Skeletal muscle satellite cell (primary cell): ENCODE measurements around the gene NEURL3.
A peak's percentile ranks its signal among the peaks of the same experiment; 100 is the strongest.
"Not testable (repeated sequence)": the region's sequence is repeated elsewhere in the genome, so short reads cannot be mapped to it uniquely, and the experiment has no call there.

ENCODE experiments used
- H3K27me3 ChIP-seq: 2 replicates; pipeline ENCODE4 v1.7.0; 2013; ENCODE audit warnings: low read length; ENCODE audit not compliant: control insufficient read depth, insufficient read depth
- H3K36me3 ChIP-seq: 2 replicates; pipeline ENCODE4 v1.7.0; 2013; ENCODE audit warnings: mild to moderate bottlenecking, control low read depth, low read length; ENCODE audit not compliant: insufficient read depth
- H3K4me1 ChIP-seq: 2 replicates; pipeline ENCODE4 v1.7.0; 2013; ENCODE audit warnings: low read length; ENCODE audit not compliant: control insufficient read depth, insufficient read depth
- H3K4me2 ChIP-seq: 2 replicates; pipeline ENCODE4 v1.7.0; 2013; ENCODE audit warnings: mild to moderate bottlenecking, low read length
- H3K4me3 ChIP-seq: 2 replicates; pipeline ENCODE4 v1.7.0; 2013; ENCODE audit warnings: low read length
- H3K9ac ChIP-seq: 2 replicates; pipeline ENCODE4 v1.7.0; 2013; ENCODE audit warnings: mild to moderate bottlenecking, low read depth, low read length, moderate library complexity
- H3K9me3 ChIP-seq: replicated peaks from 2 replicates; pipeline ENCODE4 v1.7.0; 2013; ENCODE audit warnings: mild to moderate bottlenecking, control low read depth, low read length

Gene NEURL3

GRCh38 chr2:96500385-96501066 lies 4.6 kb downstream of the NEURL3 start:
- H3K9me3 ChIP-seq = no peaks in the 10 kb centered on the region
- no peak overlapping the region for H3K4me2 ChIP-seq
- H3K4me1 ChIP-seq = peaks cover 2% of the 10 kb centered on the region
- H3K27me3 ChIP-seq = peaks cover 75% of the 10 kb centered on the region
- H3K4me3 ChIP-seq = no peak overlapping the region
- no peak overlapping the region for H3K9ac ChIP-seq
- H3K36me3 ChIP-seq = no peaks in the 10 kb centered on the region

DNA sequence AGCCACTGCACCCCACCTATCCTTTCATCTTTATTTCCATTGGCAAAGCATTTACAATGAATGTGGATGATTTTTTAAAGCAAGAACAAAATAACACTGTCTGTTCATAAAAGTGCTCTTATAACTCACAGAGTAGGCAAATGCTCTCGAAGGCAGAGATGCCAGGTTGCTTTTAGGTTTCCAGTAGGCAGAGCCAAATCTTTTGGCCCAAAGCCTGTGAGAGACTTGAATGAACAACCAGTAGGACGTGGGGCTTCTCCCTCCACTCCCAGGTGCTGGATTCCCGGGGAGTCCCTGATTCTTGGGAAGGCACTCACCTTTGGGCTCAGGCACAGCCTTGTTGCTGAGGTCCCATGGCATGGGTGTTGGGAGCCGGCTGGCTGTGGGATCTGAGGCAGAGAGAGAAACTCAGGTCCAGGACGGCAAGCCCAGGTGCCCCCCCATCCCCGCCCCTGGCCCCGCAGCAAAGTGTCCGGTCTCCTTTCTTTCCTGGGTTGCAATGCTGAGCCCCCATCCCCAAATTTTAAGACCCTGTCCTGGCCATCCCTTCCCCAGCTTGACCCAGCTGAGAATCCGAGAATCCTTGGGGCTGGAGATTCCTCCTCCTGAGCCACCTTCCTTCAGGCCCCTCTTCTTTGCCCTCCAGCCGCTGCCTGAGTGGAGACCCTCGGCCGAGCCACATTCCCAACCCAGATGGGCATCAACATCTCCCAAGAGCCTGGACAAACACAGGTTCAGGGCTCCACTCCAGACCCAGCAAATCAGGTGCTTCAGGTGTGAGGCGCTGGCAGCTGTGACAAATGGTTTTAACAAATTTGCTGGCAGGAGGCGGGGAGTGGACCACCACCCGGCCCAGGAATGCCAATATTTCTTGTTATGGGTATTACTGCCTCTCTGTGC lies 5.8 kb downstream of the NEURL3 start:
- no peak overlapping the region for H3K4me2 ChIP-seq
- H3K36me3 ChIP-seq = no peaks in the 10 kb centered on the region
- H3K4me1 ChIP-seq = no peaks in the 10 kb centered on the region
- H3K27me3 ChIP-seq = peaks cover 85% of the 10 kb centered on the region
- H3K9me3 ChIP-seq = no peaks in the 10 kb centered on the region
- H3K4me3 ChIP-seq = no peak overlapping the region
- H3K9ac ChIP-seq = no peak overlapping the region

- H3K27me3 ChIP-seq = peaks cover 88% of the 10 kb centered on the region
- not testable (repeated sequence) for H3K4me3 ChIP-seq, H3K4me2 ChIP-seq, H3K9ac ChIP-seq, H3K36me3 ChIP-seq, H3K4me1 ChIP-seq, H3K9me3 ChIP-seq
Observed at GRCh38 chr2:96498611-96499010, 6.5 kb downstream of the NEURL3 start.

DNA sequence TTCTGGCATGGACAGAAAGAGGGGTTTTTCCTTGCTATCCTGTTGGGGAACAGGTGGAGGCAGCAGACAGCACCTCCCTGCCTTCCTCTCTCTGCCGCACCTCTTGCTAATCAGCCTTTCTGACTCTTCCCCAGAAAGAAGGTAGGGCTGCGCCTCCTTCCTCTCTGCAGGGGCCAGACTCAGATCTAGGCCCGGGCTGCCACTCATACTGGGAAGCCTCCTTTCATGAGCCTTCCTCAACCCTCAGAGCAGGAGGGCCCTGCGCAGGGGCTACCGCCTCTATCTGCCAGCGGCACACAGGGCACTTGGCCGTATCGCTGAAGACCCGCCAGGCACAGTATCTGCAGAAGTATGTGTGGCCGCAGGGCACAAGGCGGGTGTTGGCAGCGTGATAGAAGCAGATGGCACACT lies 7.1 kb downstream of the NEURL3 start:
- peaks cover 91% of the 10 kb centered on the region for H3K27me3 ChIP-seq

DNA sequence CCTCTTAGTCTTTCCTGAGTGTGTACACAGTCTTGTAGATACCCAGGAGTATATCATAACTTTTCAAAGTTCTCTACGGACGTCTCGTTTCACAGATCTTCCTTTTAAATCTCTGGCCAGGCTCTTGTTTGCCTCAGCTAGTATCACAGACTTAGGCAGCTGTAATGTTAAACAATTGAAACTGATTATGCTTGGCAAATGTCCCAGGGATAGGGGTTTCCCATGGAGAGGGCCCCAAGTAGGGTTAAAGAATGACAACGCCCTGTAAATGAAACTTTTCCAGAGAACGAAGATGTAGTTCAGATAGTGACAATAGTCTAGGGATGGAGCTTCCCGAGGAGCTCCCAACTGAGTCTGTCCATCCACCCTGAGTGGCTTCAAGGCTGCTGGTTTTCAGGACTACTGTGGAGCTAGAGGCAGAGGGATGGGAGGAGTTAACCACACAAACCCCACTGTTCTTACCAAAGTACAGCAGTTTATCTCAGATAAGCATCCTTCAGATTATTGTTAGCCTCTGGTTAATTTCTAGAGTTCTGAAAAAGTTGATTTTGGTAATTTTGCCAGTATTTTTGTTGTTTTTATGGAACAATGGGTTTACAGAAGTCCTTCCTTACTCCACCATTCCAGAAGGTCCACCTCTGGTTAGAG lies 9.1 kb downstream of the NEURL3 start:
- no peak overlapping the region for H3K4me3 ChIP-seq
- H3K4me1 ChIP-seq = no peaks in the 10 kb centered on the region
- H3K4me2 ChIP-seq = no peak overlapping the region
- H3K27me3 ChIP-seq = peaks cover 88% of the 10 kb centered on the region
- H3K9ac ChIP-seq = no peak overlapping the region
- H3K9me3 ChIP-seq = no peaks in the 10 kb centered on the region
- H3K36me3 ChIP-seq = no peaks in the 10 kb centered on the region

More for the DNA sequence above, 7.1 kb downstream of the NEURL3 start:
- Histone ChIP-seq H3K9ac (no peak overlapping the region), H3K4me1 (no peaks in the 10 kb centered on the region), H3K36me3 (no peaks in the 10 kb centered on the region), H3K4me2 (no peak overlapping the region), H3K9me3 (no peaks in the 10 kb centered on the region), H3K4me3 (no peak overlapping the region)

- Histone ChIP-seq H3K36me3 (no peaks in the 10 kb centered on the region), H3K4me3 (no peak overlapping the region), H3K9ac (no peak overlapping the region), H3K27me3 (peaks cover 69% of the 10 kb centered on the region), H3K9me3 (no peaks in the 10 kb centered on the region), H3K4me1 (no peaks in the 10 kb centered on the region), H3K4me2 (no peak overlapping the region)
Observed at GRCh38 chr2:96494188-96494587, 11.0 kb downstream of the NEURL3 start.

- Histone ChIP-seq H3K4me3 (no peak overlapping the region), H3K36me3 (no peaks in the 10 kb centered on the region), H3K27me3 (peaks cover 61% of the 10 kb centered on the region), H3K4me2 (no peak overlapping the region), H3K4me1 (no peaks in the 10 kb centered on the region), H3K9me3 (no peaks in the 10 kb centered on the region), H3K9ac (no peak overlapping the region)
Observed at GRCh38 chr2:96493072-96493471, 12.1 kb downstream of the NEURL3 start.

DNA sequence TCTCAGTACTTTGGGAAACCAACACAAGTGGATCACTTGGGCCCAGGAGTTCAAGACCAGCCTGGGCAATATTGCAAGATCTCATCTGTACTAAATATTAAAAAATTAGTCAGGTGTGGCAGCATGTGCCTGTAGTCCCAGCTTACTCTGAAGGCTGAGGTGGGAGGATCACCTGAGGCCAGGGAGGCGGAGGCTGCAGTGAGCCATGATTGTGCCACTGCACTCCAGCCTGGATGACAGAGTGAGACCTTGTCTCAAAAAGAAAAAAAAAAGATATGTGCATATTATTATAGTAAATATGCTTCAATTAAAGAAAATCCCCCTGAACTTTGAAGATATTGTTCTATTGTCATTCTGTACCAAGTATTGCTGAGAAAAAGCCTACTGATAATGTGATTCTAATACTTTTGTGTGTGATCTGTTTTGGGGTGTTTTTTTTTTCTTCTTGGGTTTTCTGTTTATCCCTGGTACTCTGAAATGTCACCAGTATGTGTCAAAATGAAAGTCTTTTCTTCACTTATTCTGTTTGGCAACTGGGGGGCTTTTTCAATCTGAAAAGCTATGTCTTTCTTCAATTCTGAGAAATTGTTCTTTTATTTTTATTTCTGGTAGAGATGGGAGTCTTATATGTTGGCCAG lies 13.2 kb downstream of the NEURL3 start:
- H3K36me3 ChIP-seq = no peaks in the 10 kb centered on the region

DNA sequence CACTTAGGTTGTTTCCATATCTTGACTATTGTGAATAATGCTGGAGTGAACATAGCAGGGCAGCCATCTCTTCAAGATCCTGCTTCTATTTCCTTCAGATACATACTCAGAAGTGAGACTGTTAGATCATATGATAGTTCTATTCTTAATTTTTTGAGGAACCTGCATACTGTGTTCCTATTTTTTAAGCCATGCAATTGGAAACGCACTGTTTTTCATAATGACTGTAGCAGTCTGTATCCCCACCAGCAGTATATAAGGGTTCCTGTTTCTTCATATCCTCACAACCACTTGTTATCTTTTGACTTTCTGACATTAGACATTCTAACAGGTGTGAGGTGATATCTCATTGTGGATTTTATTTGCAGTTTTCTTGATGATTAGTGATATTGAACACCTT lies 15.5 kb downstream of the NEURL3 start:
- Histone ChIP-seq H3K9ac (no peak overlapping the region), H3K4me2 (no peak overlapping the region), H3K9me3 (no peaks in the 10 kb centered on the region), H3K4me1 (peaks cover 5% of the 10 kb centered on the region), H3K4me3 (no peak overlapping the region), H3K36me3 (no peaks in the 10 kb centered on the region), H3K27me3 (peaks cover 28% of the 10 kb centered on the region)

More for the DNA sequence above, 13.2 kb downstream of the NEURL3 start:
- Histone ChIP-seq H3K4me3 (no peak overlapping the region), H3K9me3 (no peaks in the 10 kb centered on the region), H3K4me2 (no peak overlapping the region), H3K27me3 (peaks cover 50% of the 10 kb centered on the region), H3K9ac (no peak overlapping the region), H3K4me1 (no peaks in the 10 kb centered on the region)

DNA sequence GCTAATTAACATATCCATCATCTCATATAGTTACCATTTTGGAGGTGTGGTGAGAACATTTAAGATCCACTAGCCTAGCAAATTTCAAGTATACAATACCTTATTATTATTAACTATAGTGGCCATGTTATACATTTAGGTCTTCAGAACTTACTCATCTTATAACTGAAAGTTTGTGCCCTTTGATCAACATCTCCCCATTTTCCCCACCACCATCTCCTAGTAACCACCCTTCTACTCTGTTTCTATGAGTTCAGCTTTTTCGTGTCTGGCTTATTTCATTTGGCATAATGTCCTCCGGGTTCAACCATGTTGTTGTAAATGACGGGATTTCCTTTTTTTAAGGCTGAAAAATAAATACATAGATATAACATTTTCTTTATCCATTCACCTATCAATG lies 15.9 kb downstream of the NEURL3 start:
- no peaks in the 10 kb centered on the region for H3K36me3 ChIP-seq
- H3K4me1 ChIP-seq = peaks cover 5% of the 10 kb centered on the region

DNA sequence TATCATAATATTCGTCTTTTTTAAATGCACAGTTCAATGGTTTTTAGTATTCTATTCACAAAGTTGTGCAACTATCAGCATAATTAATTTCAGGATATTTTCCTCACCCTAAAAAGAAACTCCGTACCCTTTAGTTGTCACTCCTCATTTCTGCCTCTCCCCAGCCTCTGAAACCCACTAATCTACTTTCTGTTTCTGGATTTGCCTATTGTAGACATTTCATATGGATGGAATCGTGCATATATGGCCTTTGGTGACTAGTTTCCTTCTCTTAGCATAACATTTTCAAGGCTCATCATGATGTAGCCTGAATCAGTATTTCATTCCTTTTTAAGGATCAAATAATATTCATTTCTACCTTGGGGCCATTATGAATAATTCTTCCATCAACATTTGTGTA lies 18.5 kb downstream of the NEURL3 start:
- Histone ChIP-seq H3K9me3 (no peaks in the 10 kb centered on the region), H3K36me3 (no peaks in the 10 kb centered on the region), H3K9ac (peak overlapping the region; percentile 60), H3K4me2 (peak overlapping the region; percentile 95), H3K4me1 (peaks cover 5% of the 10 kb centered on the region), H3K4me3 (peak overlapping the region; percentile 74), H3K27me3 (peaks cover 3% of the 10 kb centered on the region)

More for the DNA sequence above, 15.9 kb downstream of the NEURL3 start:
- Histone ChIP-seq H3K4me2 (no peak overlapping the region), H3K27me3 (peaks cover 25% of the 10 kb centered on the region), H3K9ac (no peak overlapping the region), H3K4me3 (no peak overlapping the region), H3K9me3 (no peaks in the 10 kb centered on the region)
